Body of pancreas (tissue), 4 donors: ENCODE data around the gene HAUS7.

ENCODE experiments used
- POLR2A ChIP-seq, 3 donors: fragments of 450-650 bp; IDR thresholded peaks; one replicate each; pipeline ENCODE4 v1.6.1; 2016; ENCODE audit warnings: antibody characterized with exemption in 3 of 3, mild to moderate bottlenecking in 2 of 3
- TF ChIP-seq, protein P1 (sequence below), 7 experiments: fragments of 450-650 bp in 4 of 7; fragments of 200-600 bp in 3 of 7; sonication (generic) in 3 of 7; IDR thresholded peaks; one replicate each; pipeline ENCODE4 v1.5.1; 2016 to 2019; ENCODE audit warnings: antibody characterized with exemption in 7 of 7

DNA sequence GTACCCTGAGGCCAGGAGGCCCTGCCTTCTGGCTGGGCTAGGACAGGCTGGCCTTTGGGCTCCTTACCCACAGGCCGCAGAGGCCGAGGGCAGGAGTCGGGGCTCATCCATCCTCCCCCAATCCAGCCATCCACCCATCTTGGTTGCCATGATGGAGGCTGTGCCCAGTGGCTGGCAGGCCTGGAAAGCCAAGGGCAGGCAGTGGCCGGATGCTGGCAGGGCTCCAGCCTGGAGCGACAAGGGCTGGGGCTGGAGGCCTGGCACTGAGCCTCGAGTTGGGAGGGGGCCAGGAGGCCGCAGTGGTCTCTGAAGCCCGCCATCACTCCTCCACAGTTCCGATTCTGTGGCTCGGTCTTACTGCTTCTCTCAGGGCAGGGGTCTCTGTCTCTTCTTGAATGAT is 15.8 kb upstream of the HAUS7 start:
- no peak for TF ChIP-seq POLR2A (IDR thresholded peaks at IDR 0.05)
- TF ChIP-seq, protein P1, sequence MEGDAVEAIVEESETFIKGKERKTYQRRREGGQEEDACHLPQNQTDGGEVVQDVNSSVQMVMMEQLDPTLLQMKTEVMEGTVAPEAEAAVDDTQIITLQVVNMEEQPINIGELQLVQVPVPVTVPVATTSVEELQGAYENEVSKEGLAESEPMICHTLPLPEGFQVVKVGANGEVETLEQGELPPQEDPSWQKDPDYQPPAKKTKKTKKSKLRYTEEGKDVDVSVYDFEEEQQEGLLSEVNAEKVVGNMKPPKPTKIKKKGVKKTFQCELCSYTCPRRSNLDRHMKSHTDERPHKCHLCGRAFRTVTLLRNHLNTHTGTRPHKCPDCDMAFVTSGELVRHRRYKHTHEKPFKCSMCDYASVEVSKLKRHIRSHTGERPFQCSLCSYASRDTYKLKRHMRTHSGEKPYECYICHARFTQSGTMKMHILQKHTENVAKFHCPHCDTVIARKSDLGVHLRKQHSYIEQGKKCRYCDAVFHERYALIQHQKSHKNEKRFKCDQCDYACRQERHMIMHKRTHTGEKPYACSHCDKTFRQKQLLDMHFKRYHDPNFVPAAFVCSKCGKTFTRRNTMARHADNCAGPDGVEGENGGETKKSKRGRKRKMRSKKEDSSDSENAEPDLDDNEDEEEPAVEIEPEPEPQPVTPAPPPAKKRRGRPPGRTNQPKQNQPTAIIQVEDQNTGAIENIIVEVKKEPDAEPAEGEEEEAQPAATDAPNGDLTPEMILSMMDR (IDR thresholded peaks at IDR 0.05): no peak
